GM18951 (cell line): ENCODE data around the gene DUS1L.

Experiments
- POLR2A ChIP-seq: IDR thresholded peaks from 4 replicates; pipeline ENCODE4 v1.6.1; 2011; ENCODE audit warnings: mild to moderate bottlenecking; ENCODE audit not compliant: insufficient read length, insufficient read depth; ENCODE audit errors: extremely low read depth
- in situ Hi-C: fragments of 300-500 bp; cut with MboI; formaldehyde crosslinking; loops from one replicate; pipeline ENCODE4 v1.12.0; 2022; ENCODE audit warnings: low sequenced_read_pairs, mixed read lengths, inconsistent platforms; ENCODE audit not compliant: unreplicated experiment

The DUS1L gene

DNA sequence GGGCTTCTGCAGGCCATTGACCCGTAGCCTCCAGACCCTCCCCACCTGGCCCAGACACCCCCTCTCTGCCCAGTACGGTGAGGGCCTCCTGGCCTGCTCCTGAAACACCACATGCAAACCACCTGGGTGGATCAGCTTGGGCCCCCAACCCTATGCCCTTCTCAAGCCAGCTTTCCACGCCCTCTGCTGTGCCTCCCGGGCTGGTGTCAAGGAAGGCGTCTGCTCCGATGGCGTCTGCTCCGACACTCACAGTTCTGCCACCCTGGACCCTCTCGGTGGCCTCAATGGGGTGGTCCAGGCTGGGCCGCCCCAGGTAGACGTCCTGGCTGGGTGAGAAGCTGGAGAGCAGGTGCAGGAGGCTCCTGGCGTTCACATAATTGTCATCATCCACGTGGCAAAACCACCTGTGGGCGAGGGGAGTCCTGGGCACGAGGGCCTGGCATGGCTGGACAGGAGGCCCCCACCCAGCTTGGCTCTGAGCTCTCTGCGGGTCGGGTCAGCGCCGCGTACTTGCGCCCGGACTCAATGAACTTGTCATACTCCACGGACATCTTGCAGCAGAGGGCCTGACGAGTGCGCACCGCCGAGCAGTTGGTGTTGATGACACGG, 15.3 kb downstream of the DUS1L start:
- no peak for TF ChIP-seq POLR2A
- in situ Hi-C loops, result no loop called here

DNA sequence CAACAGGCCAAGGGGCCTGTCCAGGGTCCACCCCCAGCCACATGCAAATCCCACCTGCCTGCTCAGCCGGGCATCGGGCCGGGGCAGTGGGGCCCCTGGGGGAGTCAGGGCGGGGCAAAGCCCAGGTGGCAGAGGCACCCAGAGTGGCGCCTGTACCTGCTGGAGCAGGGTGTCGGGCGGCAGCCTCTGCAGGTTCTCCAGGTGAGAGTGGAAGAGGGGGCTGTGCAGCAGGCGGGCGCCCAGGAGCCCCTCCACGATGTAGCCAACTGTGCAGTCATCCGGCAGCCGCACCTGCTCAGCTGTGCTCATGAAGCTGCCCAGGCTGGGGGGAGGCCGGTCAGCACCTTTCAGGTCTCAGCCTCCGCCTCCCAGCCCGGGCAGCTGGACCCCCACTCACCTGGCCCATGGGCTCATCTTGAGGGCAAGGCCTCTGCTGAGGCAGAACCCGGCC, 16.1 kb downstream of the DUS1L start:
- no peak for TF ChIP-seq POLR2A
- in situ Hi-C loops, result loop anchor here (25.0 kb wide), 1 partner anchor 113 kb away; no protein-coding TSS in a partner anchor

DNA sequence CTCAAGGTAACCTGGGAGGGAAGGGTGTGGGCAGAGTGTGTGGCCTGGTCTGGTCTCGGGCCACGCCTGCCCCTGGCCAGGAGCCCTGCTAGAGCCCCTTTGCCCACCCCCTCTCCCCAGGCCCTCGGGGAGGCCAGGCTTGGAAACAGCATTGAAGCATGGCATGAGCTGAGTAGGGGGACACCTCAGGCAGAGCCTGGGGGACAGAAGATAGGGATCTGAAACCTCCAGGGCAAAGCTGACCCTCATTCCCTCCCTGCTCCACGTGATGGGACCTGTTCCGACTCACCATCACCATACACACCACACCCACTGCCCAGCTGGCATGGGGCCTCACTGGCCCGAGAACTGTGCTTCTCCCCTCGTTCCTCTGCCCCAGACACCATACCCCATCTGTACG, 16.5 kb downstream of the DUS1L start:
- in situ Hi-C loops, result loop anchor here (25.0 kb wide), 1 partner anchor 113 kb away; no protein-coding TSS in a partner anchor
- no peak for TF ChIP-seq POLR2A

DNA sequence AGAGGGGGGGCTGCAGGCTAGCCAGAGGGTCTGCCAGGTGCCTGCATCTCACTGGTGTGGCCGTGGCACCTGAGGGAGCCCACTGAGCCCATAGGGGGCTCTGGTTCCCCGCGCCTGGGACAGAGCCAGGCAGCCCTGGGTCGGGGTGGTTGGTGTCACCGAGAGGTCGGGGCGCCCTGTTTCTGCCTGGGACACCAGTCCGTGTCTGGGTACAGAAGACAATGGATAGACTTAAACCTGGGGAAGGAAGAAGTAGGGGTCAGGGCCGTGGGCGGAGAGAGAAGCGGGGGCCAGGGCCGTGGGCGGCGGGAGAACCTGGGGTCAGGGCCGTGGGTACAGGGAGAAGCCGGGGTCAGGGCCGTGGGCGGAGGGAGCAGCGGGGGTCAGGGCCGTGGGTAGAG, 17.0 kb downstream of the DUS1L start:
- no peak for TF ChIP-seq POLR2A
- in situ Hi-C loops, result loop anchor here (25.0 kb wide), 1 partner anchor 114 kb away; no protein-coding TSS in a partner anchor

DNA sequence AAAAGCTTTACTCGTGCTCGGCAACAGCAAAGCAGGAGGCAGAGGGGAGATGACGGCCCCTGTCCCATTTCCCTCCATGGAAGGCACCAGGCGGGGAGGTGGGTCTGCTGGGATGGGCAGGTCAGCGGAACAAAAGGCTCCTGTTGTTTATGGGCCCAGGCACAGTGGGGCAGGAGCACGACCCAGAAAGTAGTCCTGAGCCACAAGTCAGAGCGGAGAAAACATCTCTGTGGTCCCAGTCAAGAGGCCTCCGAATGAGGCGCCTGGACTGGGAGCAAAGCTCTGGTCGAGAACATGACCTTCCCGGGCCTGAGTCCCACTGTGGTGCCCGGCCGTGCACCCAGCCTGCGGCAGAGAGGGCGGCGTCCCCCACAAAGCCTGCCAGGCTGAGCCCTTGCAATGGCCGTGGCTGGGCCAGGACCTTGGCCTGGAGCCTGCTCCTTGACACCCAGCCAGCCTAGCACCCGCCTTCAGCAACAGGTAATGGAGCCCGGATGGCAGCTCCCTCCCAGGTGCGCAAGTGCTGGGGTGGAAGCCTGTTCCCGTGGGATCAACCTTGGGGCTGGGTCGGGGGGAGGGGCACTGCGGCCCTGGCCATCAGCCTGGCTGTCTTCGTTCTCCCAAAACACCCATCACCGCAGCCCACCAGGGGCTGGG, 17.6 kb downstream of the DUS1L start:
- TF ChIP-seq POLR2A, result no peak
- in situ Hi-C loops, result loop anchor here (25.0 kb wide), 1 partner anchor 114 kb away; no protein-coding TSS in a partner anchor

DNA sequence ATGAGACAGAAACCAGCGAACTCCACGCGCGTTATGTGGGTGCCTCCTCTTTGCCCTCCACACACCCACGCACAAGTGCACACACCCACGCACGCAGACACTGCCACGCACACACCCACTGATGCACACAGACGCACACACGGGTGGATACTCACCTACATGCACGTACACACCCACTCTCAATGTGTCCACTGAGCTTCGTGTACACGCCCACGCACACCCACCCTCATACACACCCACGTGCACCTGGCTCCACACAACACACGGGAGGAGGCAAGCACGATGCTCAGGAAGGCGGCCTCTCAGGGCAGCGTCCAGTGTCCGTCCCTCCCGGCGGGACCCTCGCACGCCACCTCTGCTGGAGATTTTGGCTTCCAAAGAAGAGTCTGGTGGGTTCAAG, 18.2 kb downstream of the DUS1L start:
- TF ChIP-seq POLR2A, result no peak

DNA sequence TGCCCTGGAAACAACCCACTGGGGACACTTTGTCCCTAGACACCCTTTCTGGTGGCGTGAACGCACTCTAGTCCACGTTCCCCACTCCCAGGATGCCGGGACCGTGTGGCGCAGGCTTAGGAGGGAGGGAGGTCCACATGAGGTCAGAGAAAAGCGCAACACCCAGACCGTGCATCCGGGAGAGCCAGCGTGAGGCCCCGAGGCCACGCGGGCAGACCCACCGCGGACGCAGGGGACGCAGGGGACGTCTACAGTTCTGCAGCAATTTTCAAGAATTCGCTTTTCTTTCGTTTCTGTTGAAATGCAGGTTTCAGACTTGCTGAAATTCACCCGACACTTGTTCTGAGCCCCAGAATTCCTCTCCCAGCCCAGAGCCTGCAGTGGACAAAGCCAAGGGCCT, 18.7 kb downstream of the DUS1L start:
- no peak for TF ChIP-seq POLR2A
- in situ Hi-C loops, result loop anchor here (25.0 kb wide), 1 partner anchor 115 kb away; no protein-coding TSS in a partner anchor

More for the DNA sequence above, 18.2 kb downstream of the DUS1L start:
- in situ Hi-C loops, result loop anchor here (25.0 kb wide), 1 partner anchor 115 kb away; no protein-coding TSS in a partner anchor

DNA sequence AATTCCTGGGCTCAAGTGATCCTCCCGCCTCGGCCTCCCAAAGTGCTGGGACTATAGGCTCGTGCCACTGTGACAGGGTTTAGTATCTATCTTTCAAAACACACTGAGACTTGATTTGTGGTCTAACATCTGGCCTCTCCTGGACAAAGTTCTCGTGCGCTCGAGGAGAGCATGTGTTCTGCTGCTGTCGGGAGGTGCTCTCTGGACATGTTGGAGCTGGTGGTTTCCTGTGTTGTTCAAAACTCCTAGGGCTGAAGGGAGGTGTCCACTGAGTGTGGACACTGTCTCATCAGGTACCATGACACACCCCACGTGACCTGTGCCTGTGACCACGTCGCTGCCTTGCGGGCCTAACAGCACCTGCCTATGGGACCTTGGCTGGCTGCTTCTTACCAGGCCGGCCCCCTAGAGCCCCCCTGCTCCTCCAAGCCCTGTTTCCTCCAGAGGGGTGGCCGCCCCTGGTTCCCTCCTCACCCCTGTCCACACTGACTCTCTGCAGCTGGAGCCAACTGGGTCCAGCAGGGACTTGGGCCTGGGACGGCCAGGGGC, 19.6 kb downstream of the DUS1L start:
- in situ Hi-C loops, result loop anchor here (25.0 kb wide), 1 partner anchor 116 kb away; no protein-coding TSS in a partner anchor
- TF ChIP-seq POLR2A, result no peak

DNA sequence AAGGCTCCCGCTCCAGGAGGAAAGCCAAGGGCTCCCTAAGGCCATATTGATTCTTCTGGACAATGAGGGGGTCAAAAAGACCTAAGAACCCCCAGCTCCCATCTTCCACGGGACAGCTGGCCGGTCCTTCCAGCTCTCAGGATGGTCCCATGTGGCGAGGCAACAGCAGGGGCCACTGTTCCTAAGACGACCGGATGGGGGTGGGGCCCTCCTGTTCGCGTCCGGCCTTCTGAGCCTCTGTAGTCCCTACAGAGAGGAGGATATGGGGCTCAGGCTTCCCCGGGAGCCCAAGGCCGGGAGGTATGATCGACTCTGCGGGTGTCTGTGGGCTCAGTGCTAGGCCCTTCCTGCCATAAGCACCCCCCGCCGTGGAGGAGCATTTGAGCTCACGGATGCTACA, 22.1 kb downstream of the DUS1L start:
- in situ Hi-C loops, result loop anchor here (25.0 kb wide), 1 partner anchor 119 kb away; no protein-coding TSS in a partner anchor
- TF ChIP-seq POLR2A, result no peak

DNA sequence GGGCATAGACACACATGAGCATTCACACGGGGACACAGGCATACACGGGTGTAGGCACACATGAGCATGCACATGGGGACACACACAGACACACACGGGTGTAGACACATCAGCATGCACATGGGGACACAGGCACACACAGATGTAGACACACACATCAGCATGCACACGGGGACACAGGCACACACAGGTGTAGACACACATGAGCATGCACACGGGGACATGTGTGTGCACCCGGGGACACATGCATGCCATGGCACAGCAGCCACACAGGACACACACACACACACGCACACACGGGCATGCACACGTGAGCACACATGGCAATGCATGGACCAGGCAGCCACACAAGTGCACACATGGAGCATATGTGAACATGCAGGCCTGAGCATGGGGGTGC, 23.0 kb downstream of the DUS1L start:
- in situ Hi-C loops, result loop anchor here (25.0 kb wide), 1 partner anchor 120 kb away; no protein-coding TSS in a partner anchor
- no peak for TF ChIP-seq POLR2A

DNA sequence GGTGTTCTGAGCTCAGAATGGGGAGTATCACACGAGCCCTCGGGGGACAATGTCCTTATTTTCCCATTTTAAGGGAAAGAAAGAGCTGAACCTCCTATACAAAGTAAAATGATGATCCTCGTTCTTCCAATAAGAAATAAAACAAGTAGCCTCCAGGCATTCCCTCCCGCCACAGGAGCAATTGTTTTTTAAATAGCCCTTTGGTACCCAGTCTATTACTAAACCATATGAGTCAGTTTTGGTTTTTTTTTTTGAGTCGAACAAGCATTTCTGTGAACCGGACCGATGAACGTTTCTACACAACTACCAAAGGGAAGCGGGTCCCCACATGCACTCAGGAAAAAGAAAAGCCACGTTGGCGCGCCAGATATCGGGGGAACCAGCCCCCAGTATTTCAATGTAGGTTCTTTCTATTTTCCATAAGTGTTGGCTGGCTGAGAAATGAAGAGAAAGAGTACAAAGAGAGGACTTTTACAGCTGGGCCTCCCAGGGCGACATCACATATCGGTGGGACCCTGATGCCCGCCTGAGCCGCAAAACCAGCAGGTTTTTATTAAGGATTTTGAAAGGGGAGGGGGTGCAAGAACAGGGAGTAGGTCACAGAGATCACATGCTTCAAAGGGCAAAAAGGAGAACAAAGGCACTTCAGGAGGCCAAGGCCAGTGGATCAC, 24.3 kb downstream of the DUS1L start:
- in situ Hi-C loops, result loop anchor here (25.0 kb wide), 1 partner anchor 121 kb away; no protein-coding TSS in a partner anchor
- no peak for TF ChIP-seq POLR2A

DNA sequence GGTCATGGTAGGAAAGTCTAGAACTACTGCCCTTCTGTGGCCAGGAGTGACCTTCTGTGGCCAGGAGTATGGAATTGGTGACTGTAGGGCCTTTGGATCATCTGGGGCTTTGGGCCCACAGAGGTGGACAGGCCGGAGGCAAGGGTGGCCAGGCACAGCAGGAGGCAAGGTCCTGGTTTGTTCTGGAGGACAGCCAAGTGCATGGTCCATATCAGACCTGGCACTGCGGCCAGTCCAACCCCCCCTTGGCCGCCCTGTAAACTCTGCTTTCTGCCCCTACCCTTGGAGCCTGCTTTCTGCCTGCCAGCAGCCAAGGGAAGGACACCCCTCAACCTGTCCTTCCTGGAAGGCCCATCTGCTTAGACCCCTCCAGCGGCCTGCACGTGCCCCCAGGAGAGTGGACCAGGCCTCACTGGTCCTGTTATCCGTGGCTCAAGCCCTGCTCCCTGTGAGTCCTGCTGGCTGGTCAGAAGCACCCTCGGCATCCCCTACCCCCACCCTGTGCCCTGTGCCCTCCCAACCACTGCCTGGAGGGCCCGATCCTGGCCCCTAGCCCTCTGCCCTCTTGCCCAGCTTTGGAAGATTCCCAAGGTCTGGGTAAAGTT, 25.8 kb downstream of the DUS1L start:
- in situ Hi-C loops, result loop anchor here (25.0 kb wide), 1 partner anchor 123 kb away; no protein-coding TSS in a partner anchor
- TF ChIP-seq POLR2A, result no peak

DNA sequence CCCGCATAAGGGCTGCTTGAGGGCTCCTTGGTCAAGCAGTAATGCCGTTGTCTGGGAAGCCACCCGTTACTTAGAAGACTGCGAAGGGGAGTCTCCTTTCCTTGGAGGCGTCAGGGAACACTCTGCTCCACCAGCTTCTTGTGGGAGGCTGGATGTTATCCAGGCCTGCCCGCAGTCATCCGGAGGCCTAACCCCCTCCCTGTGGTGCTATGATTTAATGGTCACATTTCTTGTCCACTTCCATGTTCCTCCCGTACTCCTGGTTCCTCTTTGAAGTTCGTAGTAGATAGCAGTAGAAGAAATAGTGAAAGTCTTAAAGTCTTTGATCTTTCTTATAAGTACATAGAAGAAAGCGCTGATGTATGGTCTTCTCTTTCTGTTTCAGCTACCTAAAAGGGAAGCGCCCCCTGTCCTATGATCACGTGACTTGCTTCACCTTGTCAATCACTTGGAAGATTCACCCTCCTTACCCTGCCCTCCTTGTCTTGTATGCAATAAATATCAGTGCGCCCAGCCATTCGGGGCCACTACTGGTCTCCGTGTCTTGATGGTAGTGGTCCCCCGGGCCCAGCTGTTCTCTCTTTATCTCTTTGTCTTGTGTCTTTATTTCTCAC, 26.7 kb downstream of the DUS1L start:
- in situ Hi-C loops, result loop anchor here (25.0 kb wide), 1 partner anchor 123 kb away; no protein-coding TSS in a partner anchor

DNA sequence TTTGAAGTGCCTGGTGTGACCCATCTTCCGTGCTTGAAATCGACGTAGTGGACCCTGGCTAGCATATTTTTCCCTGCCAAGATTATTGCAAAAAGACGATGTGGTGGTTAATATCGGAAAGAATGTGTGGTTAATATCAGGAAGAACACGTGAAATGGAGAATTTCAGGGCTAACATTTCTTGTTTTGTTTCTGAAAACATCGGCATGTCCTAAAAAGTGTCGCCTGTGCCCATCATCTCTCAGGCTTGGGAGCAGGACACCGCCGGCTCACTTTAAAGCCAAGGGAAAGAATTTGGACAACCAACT, 27.8 kb downstream of the DUS1L start:
- in situ Hi-C loops, result loop anchor here (25.0 kb wide), 1 partner anchor 124 kb away; no protein-coding TSS in a partner anchor

More for the DNA sequence above, 27.8 kb downstream of the DUS1L start:
- TF ChIP-seq POLR2A, result no peak
